K562 (cell line): ENCODE data around the gene PAN2. TPM values are rescaled to one million over a fixed set of nuclear protein-coding genes. Genes with fewer than 3 reads are reported as not detected.

ENCODE experiments used
- ATF7 ChIP-seq: fragments of 450-650 bp; IDR thresholded peaks from 2 replicates; pipeline ENCODE4 v1.7.1; 2014; ENCODE audit warnings: mild to moderate bottlenecking, moderate library complexity
- CREB1 ChIP-seq, 2 experiments: sonication (generic) in 1 of 2; formaldehyde crosslinking in 1 of 2; IDR thresholded peaks; 2 replicates each; pipeline versions ENCODE4 v1.6.1 to v1.8.0; 2012 to 2022; ENCODE audit warnings: inconsistent platforms in 1 of 2, mild to moderate bottlenecking in 1 of 2, missing genetic modification reagents in 1 of 2, moderate library complexity in 1 of 2
- CREBBP ChIP-seq: IDR thresholded peaks from one replicate; pipeline ENCODE4 v1.6.1; 2012; ENCODE audit warnings: low read depth, mild to moderate bottlenecking, control low read depth, inconsistent platforms, low read length
- CREM ChIP-seq: IDR thresholded peaks from 2 replicates; pipeline ENCODE4 v1.6.1; 2014; ENCODE audit warnings: antibody characterized with exemption, low read depth
- ESRRB ChIP-seq: fragments of 250-450 bp; sonication (Bioruptor Pico); IDR thresholded peaks from 2 replicates; pipeline ENCODE4 v1.5.0; 2020; ENCODE audit warnings: mild to moderate bottlenecking, moderate library complexity, borderline replicate concordance
- HNRNPUL1 ChIP-seq: fragments of 200-400 bp; formaldehyde crosslinking; IDR thresholded peaks from 2 replicates; pipeline ENCODE4 v1.6.1; 2017; ENCODE audit warnings: low read length
- KAT8 ChIP-seq: fragments of 450-650 bp; IDR thresholded peaks from 2 replicates; pipeline ENCODE4 v1.6.1; 2016; ENCODE audit warnings: low read depth, mild to moderate bottlenecking
- MGA ChIP-seq: fragments of 450-650 bp; IDR thresholded peaks from 2 replicates; pipeline ENCODE4 v1.6.1; 2016; ENCODE audit warnings: mild to moderate bottlenecking, moderate library complexity
- ZBTB43 ChIP-seq: sonication (generic); formaldehyde crosslinking; IDR thresholded peaks from 2 replicates; pipeline ENCODE4 v1.8.0; 2023; ENCODE audit warnings: mild to moderate bottlenecking, missing genetic modification reagents
- ZFP1 ChIP-seq: fragments of 450-650 bp; formaldehyde crosslinking; IDR thresholded peaks from 2 replicates; pipeline ENCODE4 v1.4.0; 2020; ENCODE audit warnings: mild to moderate bottlenecking, mixed read lengths
- ZKSCAN3 ChIP-seq: fragments of 250-450 bp; sonication (Bioruptor Pico); IDR thresholded peaks from 2 replicates; pipeline ENCODE4 v1.4.0; 2020
- ZNF24 ChIP-seq: fragments of 450-650 bp; IDR thresholded peaks from 2 replicates; pipeline ENCODE4 v1.6.1; 2016
- ZNF740 ChIP-seq, 3 experiments: fragments of 200-800 bp in 1 of 3; sonication (Bioruptor generic) in 1 of 3; sonication (generic) in 1 of 3; formaldehyde crosslinking in 1 of 3; IDR thresholded peaks; 2 replicates each; pipeline versions ENCODE4 v1.6.1 to v1.8.0; 2016 to 2022; ENCODE audit warnings: mild to moderate bottlenecking in 2 of 3, missing compliant biosample characterization in 2 of 3, missing genetic modification characterization in 2 of 3, missing genetic modification reagents in 1 of 3
- ZNF79 ChIP-seq: fragments of 250-450 bp; sonication (Bioruptor Pico); IDR thresholded peaks from 2 replicates; pipeline ENCODE4 v1.4.0; 2020; ENCODE audit warnings: low read depth, mild to moderate bottlenecking, moderate library complexity
- polyA plus RNA-seq, 8 experiments: library from polyadenylated mRNA; depleted of rRNA in 4 of 8; stranded (reverse) in 5 of 8; unstranded in 3 of 8; fragments of >200 nt; fragmentation: Nextera tagmentation in 2 of 8; fragmentation: Illumina TruSeq in 1 of 8; extraction: Ambion mirVana in 2 of 8; extraction: Trizol in 1 of 8; gene quantifications; 2 replicates each; pipeline versions ENCODE4 v1.2.1 to v1.2.3, GENCODE V29; 2011 to 2014; ENCODE audit warnings: inconsistent platforms in 1 of 8, missing spikeins in 1 of 8
- total RNA-seq, 7 experiments: library from RNA; depleted of rRNA in 6 of 7; stranded (reverse); fragments of >200 nt in 6 of 7; fragmentation: Illumina TruSeq in 2 of 7; extraction: Trizol in 2 of 7; gene quantifications; 2 replicates each; pipeline versions ENCODE4 v1.2.1 to v1.2.3, GENCODE V29; 2011 to 2021; ENCODE audit warnings: low replicate concordance in 1 of 7

The PAN2 gene
- total and polyA plus RNA-seq, 9 of the 15 experiments (the other 6 are each of a cell fraction or from before 2014, with no cell fraction given), result 15.0 to 66.1 (median 25.9) TPM

GRCh38 chr12:56300644-56301464 lies 32.9 kb downstream of the PAN2 start (continued):
- TF ChIP-seq ZBTB43 (CRISPR knock-in tag), result 0 out of 2 replicates have a peak, but pooled peaks have one; percentile 61
- peak; percentile 24 for TF ChIP-seq ATF7
- TF ChIP-seq ZNF79 (CRISPR knock-in tag), result no peak
- TF ChIP-seq HNRNPUL1, result no peak
- TF ChIP-seq ZNF24, result no peak
- TF ChIP-seq ZKSCAN3 (CRISPR knock-in tag), result no peak
- TF ChIP-seq ZFP1, result no peak
- no peak for TF ChIP-seq ZNF740 (CRISPR knock-in tag; IDR thresholded peaks at IDR 0.05)
- peak in 1 of 2 experiments; percentile 61; a peak in 1 of 4 replicates for TF ChIP-seq ZNF740 (tag; IDR thresholded peaks at IDR 0.05)
- TF ChIP-seq CREM, result peak; percentile 64
- no peak for TF ChIP-seq CREBBP
- TF ChIP-seq KAT8, result no peak
- peak; percentile 11; the same call in 1 of the 2 replicates for TF ChIP-seq CREB1 (IDR thresholded peaks at IDR 0.05)
- peak; percentile 29; the same call in 1 of the 2 replicates for TF ChIP-seq CREB1 (CRISPR knock-in tag; IDR thresholded peaks at IDR 0.05)
- peak; percentile 83 for TF ChIP-seq MGA
- no peak for TF ChIP-seq ESRRB
